HG02840 (cell line): ENCODE results near the gene TSPYL4.

ENCODE experiments used
- ATAC-seq: cut with Tn5 transposase; IDR thresholded peaks from one replicate; pipeline ENCODE4 v1.9.1; 2021; ENCODE audit warnings: mild to moderate bottlenecking, moderate library complexity, moderate number of reproducible peaks; ENCODE audit not compliant: unreplicated experiment, low FRiP score

The TSPYL4 gene

GRCh38 chr6:116271149-116271708 is 17.4 kb upstream of the TSPYL4 start:
- ATAC-seq = no peak

GRCh38 chr6:116268589-116269293 is 14.9 kb upstream of the TSPYL4 start:
- peak; percentile 60 for ATAC-seq

- ATAC-seq = no peak
Measured at GRCh38 chr6:116267836-116268588, 14.1 kb upstream of the TSPYL4 start.

GRCh38 chr6:116266803-116267202 is 12.9 kb upstream of the TSPYL4 start:
- ATAC-seq = no peak

- ATAC-seq = no peak
Measured at GRCh38 chr6:116265041-116265829, 11.4 kb upstream of the TSPYL4 start.

- ATAC-seq = no peak
Measured at GRCh38 chr6:116263353-116263752, 9.5 kb upstream of the TSPYL4 start.

- no peak for ATAC-seq
Measured at GRCh38 chr6:116258520-116258919, 4.6 kb upstream of the TSPYL4 start.

GRCh38 chr6:116256694-116257093 is 2.8 kb upstream of the TSPYL4 start:
- no peak for ATAC-seq

GRCh38 chr6:116255246-116255800 is 1.4 kb upstream of the TSPYL4 start:
- ATAC-seq = no peak

GRCh38 chr6:116254297-116255056 is 602 bp upstream of the TSPYL4 start:
- peak; percentile 28 for ATAC-seq

GRCh38 chr6:116253188-116253504 is 729 bp downstream of the TSPYL4 start:
- no peak for ATAC-seq

- ATAC-seq = no peak
Measured at GRCh38 chr6:116251568-116252384, 2.1 kb downstream of the TSPYL4 start.

- no peak for ATAC-seq
Measured at GRCh38 chr6:116248577-116248976, 5.3 kb downstream of the TSPYL4 start.

GRCh38 chr6:116247285-116247684 is 6.6 kb downstream of the TSPYL4 start:
- ATAC-seq = no peak

GRCh38 chr6:116246089-116246488 is 7.8 kb downstream of the TSPYL4 start:
- ATAC-seq = no peak

- ATAC-seq = no peak
Measured at GRCh38 chr6:116244284-116244683, 9.6 kb downstream of the TSPYL4 start.

- ATAC-seq = no peak
Measured at GRCh38 chr6:116239856-116240255, 14.0 kb downstream of the TSPYL4 start.

GRCh38 chr6:116239256-116239655 is 14.6 kb downstream of the TSPYL4 start:
- no peak for ATAC-seq

GRCh38 chr6:116238083-116238482 is 15.8 kb downstream of the TSPYL4 start:
- no peak for ATAC-seq
